ENCODE results near the gene CHIA. TPM values are rescaled to one million over a fixed set of nuclear protein-coding genes. Genes with fewer than 3 reads are reported as not detected.

Gene CHIA
- total and polyA plus RNA-seq, 9 of the 15 experiments (the other 6 are each of a cell fraction or from before 2014, with no cell fraction given) = not detected

- H3K4me3 ChIP-seq = no peak overlapping the region
- ChIA-PET POLR2A (no interaction called here), CTCF (ENCODE audit: low intra/inter-chr PET ratio) (no interaction called here)
- FAIRE-seq = no peak
- H2AFZ ChIP-seq (ENCODE audit: low read depth, low read length) = no peak overlapping the region
- H3K27me3 ChIP-seq (ENCODE audit: control insufficient read depth in 2 of 2, insufficient read depth in 2 of 2, low read length in 2 of 2) = peaks cover 5 to 6% of the 10 kb centered on the region in 2 experiments; a peak in 2 of 5 replicates
- no TSS peak for BruUV-seq (replicated peaks)
- H3K9ac ChIP-seq (ENCODE audit: insufficient read depth in 1 of 2, low read depth in 2 of 2, low read length in 2 of 2) = no peak overlapping the region
- in situ Hi-C loops (cut with MboI) (no loop called here), intact Hi-C loops (cut with micrococcal nuclease) (no loop called here)
- no peaks in the 10 kb centered on the region for H3K4me1 ChIP-seq (replicated peaks in 1 of 2; ENCODE audit: control insufficient read depth in 2 of 2, insufficient read depth in 2 of 2, low read length in 2 of 2)
- ATAC-seq = no peak
- under 1% methylated on average over 8 of the region's 8 CpGs for WGBS (ENCODE audit: insufficient coverage, low coverage, missing lambda C conversion rate)
- no peaks in the 10 kb centered on the region for H3K9me3 ChIP-seq (replicated peaks; ENCODE audit: control insufficient read depth, insufficient read depth, low read depth, low read length)
- H3K4me2 ChIP-seq (ENCODE audit: insufficient read depth, low read length) = no peak overlapping the region
- TF ChIP-seq ZFP1 (CRISPR knock-in tag; IDR thresholded peaks at IDR 0.05) (no peak), HMGN3 (IDR thresholded peaks at IDR 0.05; ENCODE audit: borderline replicate concordance, extremely low read depth, insufficient read length, low read depth, low read length) (no peak), PRMT5 (CRISPR knock-in tag; IDR thresholded peaks at IDR 0.05) (no peak), BRF1 (IDR thresholded peaks at IDR 0.05; ENCODE audit: borderline replicate concordance, extremely low read depth, insufficient read length) (no peak), ATF7 (IDR thresholded peaks at IDR 0.05) (no peak), GTF2F1 (IDR thresholded peaks at IDR 0.05; ENCODE audit: low read depth, low read length) (no peak), CBFA2T2 (conservative IDR thresholded peaks at IDR 0.05) (no peak), ZFX (CRISPR knock-in tag; IDR thresholded peaks at IDR 0.05) (no peak), ZNF57 (CRISPR knock-in tag; IDR thresholded peaks at IDR 0.05) (no peak), SMARCC2 (IDR thresholded peaks at IDR 0.05; ENCODE audit: low read depth) (no peak), NCOA2 (IDR thresholded peaks at IDR 0.05; ENCODE audit: partially characterized antibody in 2 of 2) (no peak), ELK1 (CRISPR knock-in tag; IDR thresholded peaks at IDR 0.05) (no peak), ZNF592 (IDR thresholded peaks at IDR 0.05) (no peak), ZNF740 (CRISPR knock-in tag; IDR thresholded peaks at IDR 0.05) (no peak), ZNF740 (tag; IDR thresholded peaks at IDR 0.05) (no peak), ZNF764 (CRISPR knock-in tag; IDR thresholded peaks at IDR 0.05; ENCODE audit: low read depth) (no peak)
- H4K20me1 ChIP-seq (replicated peaks; ENCODE audit: control insufficient read depth, insufficient read depth, low read length) = no peaks in the 10 kb centered on the region
- H3K36me3 ChIP-seq (ENCODE audit: control insufficient read depth, insufficient read depth, low read length) = no peaks in the 10 kb centered on the region
- H3K79me2 ChIP-seq (ENCODE audit: control insufficient read depth, insufficient read depth, low read length) = no peaks in the 10 kb centered on the region
- no peak for DNase-seq (ENCODE audit: extremely low read depth in 1 of 4, low spot score in 3 of 4)
- H3K9me1 ChIP-seq (ENCODE audit: control insufficient read depth, insufficient read depth, low read length) = no peaks in the 10 kb centered on the region
- no peak overlapping the region for H3K27ac ChIP-seq (ENCODE audit: extremely low read depth, low read depth, low read length)
Measured at GRCh38 chr1:111256988-111257658, 33.5 kb upstream of the CHIA start.
